Measurements from ENCODE around the gene RPS8.

RPS8 gene

GRCh38 chr1:44775930-44776729 lies 790 bp downstream of the RPS8 start:
- TF ChIP-seq CTCF (conservative IDR thresholded peaks at IDR 0.05; ENCODE audit: low read depth, low read length): no peak
- no peak for DNase-seq (ENCODE audit: low read depth)
- H3K4me3 ChIP-seq (ENCODE audit: low read length): peak overlapping the region; percentile 93

- H3K4me3 ChIP-seq (ENCODE audit: low read length): peak overlapping the region; percentile 93
- TF ChIP-seq CTCF (conservative IDR thresholded peaks at IDR 0.05; ENCODE audit: low read depth, low read length): no peak
- no peak for DNase-seq (ENCODE audit: low read depth)
Observed at GRCh38 chr1:44776730-44777068, 1.4 kb downstream of the RPS8 start.

GRCh38 chr1:44777547-44777946 lies 2.2 kb downstream of the RPS8 start:
- no peak for TF ChIP-seq CTCF (conservative IDR thresholded peaks at IDR 0.05; ENCODE audit: low read depth, low read length)
- H3K4me3 ChIP-seq (ENCODE audit: low read length): peak overlapping the region; percentile 93
- no peak for DNase-seq (ENCODE audit: low read depth)

DNA sequence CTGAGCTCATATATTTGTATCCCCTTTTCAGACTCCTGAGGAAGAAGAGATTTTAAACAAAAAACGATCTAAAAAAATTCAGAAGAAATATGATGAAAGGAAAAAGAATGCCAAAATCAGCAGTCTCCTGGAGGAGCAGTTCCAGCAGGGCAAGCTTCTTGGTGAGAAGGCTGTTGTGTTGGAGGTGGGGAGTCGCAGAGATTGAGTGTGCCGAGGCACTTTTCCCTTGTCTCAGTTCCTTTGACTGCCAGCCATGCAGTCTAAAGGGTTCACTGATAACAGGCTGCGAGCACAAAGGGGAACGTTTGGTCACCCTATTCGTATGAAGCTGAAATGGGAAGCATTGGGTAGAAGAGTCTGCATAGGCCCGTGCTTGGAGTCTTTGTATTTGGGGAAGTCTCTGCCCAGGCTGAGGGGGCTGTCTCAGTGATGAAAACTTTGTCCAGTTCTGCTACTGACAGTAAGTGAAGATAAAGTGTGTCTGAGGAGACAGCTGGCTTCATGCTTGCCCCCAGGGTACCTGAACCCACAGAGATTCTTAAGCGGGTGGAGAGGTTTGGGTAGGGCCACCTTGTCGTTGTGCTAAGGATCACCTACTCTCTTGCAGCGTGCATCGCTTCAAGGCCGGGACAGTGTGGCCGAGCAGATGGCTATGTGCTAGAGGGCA lies 2.8 kb downstream of the RPS8 start:
- TF ChIP-seq CTCF (conservative IDR thresholded peaks at IDR 0.05; ENCODE audit: low read depth, low read length): no peak
- H3K4me3 ChIP-seq (ENCODE audit: low read length): peak overlapping the region; percentile 93
- no peak for DNase-seq (ENCODE audit: low read depth)

DNA sequence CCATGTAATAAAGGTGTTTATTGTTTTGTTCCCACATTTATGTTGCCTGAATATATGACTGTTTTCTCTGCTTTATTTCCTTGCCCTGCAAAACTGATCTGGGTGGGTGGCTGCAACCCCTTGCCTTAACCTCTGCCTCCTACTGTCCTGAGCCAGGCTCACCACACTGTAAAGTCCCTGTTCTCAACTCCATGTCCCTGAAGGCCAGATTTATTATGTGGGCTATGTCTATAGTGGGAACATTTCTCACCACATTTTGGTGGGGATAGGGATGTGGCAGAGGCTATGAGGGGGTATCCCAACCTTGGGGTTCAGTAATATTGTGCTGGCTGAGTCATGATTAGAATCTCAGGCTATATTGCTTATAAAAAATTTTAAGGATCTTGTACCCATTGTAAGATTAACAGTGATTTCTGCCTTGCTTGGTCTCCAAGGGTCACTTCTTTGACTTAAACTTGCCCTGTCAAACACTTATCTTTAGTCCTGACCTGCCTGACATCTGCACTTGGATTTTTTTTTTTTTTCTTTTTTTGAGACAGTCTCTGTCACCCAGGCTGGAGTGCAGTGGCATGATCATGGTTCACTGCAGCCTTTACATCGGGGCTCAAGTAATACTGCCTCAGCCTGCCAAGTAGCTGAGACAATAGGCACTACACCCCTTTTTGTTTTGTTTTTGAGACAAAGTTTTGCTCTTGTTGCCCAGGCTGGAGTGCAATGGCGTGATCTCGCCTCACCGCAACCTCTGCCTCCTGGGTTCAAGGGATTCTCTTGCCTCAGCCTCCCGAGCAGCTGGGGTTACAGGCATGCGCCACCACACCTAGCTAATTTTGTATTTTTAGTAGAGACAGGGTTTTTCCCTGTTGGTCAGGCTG lies 3.6 kb downstream of the RPS8 start:
- TF ChIP-seq CTCF (conservative IDR thresholded peaks at IDR 0.05; ENCODE audit: low read depth, low read length): no peak
- no peak for DNase-seq (ENCODE audit: low read depth)
- H3K4me3 ChIP-seq (ENCODE audit: low read length): no peak overlapping the region

- TF ChIP-seq CTCF (conservative IDR thresholded peaks at IDR 0.05; ENCODE audit: low read depth, low read length): no peak
- H3K4me3 ChIP-seq (ENCODE audit: low read length): no peak overlapping the region
- no peak for DNase-seq (ENCODE audit: low read depth)
Observed at GRCh38 chr1:44780583-44781121, 5.3 kb downstream of the RPS8 start.

Measured in retinal pigment epithelial cell (primary cell).